Kidney (tissue), 14 donors: ENCODE results near the gene ABCA7. TPM values are rescaled to one million over a fixed set of nuclear protein-coding genes. Genes with fewer than 3 reads are reported as not detected.

Source experiments
- DNase-seq, 5 donors: peaks; one replicate each; pipeline ENCODE4 v3.0.0-alpha.2; 2013 to 2020
- FAIRE-seq: peaks from 2 replicates; lab custom pipeline; 2012; peaks lifted over from hg19 to GRCh38; lab: Jason Lieb, UNC
- H3K27ac ChIP-seq, 2 donors: one replicate each; pipeline ENCODE4 v1.7.0; 2013; ENCODE audit warnings: low read depth in 2 of 2, low read length in 2 of 2, inconsistent platforms in 1 of 2
- H3K27me3 ChIP-seq: one replicate; pipeline ENCODE4 v1.7.1; 2013; ENCODE audit warnings: low read length, inconsistent platforms; ENCODE audit not compliant: control insufficient read depth, insufficient read depth
- H3K36me3 ChIP-seq, 3 donors: one replicate each; pipeline versions ENCODE4 v1.7.0 to v1.7.1; 2013; ENCODE audit warnings: low read length in 3 of 3, control low read depth in 1 of 3, inconsistent platforms in 1 of 3; ENCODE audit not compliant: insufficient read depth in 3 of 3, control insufficient read depth in 2 of 3
- H3K4me1 ChIP-seq, 3 donors: one replicate each; pipeline versions ENCODE4 v1.7.0 to v1.7.1; 2013; ENCODE audit warnings: low read length in 3 of 3, inconsistent platforms in 1 of 3, low read depth in 1 of 3; ENCODE audit not compliant: control insufficient read depth in 2 of 3, insufficient read depth in 2 of 3
- H3K4me3 ChIP-seq, 3 donors: one replicate each; pipeline versions ENCODE4 v1.7.0 to v1.8.1; 2013; ENCODE audit warnings: low read length in 3 of 3, control low read depth in 1 of 3, inconsistent platforms in 1 of 3
- H3K9ac ChIP-seq, 3 donors: one replicate each; pipeline versions ENCODE4 v1.7.0 to v1.7.1; 2013; ENCODE audit warnings: low read length in 3 of 3, control low read depth in 1 of 3, inconsistent platforms in 1 of 3
- H3K9me3 ChIP-seq, 3 donors: one replicate each; pipeline versions ENCODE4 v1.7.0 to v1.7.1; 2013; ENCODE audit warnings: low read length in 3 of 3, control low read depth in 1 of 3, inconsistent platforms in 1 of 3; ENCODE audit not compliant: control insufficient read depth in 2 of 3, insufficient read depth in 1 of 3
- CTCF ChIP-seq: IDR thresholded peaks from 3 replicates; pipeline ENCODE4 v1.5.1; 2012; ENCODE audit warnings: mild to moderate bottlenecking, moderate library complexity, borderline replicate concordance; ENCODE audit not compliant: insufficient read depth; ENCODE audit errors: extremely low read depth
- intact Hi-C: fragments of 100-400 bp; cut with DNase I; formaldehyde crosslinking; loops from one replicate; pipeline ENCODE4 v1.11.1; 2022
- polyA plus RNA-seq: library from polyadenylated mRNA; stranded (reverse); fragments of 350-450 nt; fragmentation: Illumina TruSeq; extraction: RNeasy Lipid Tissue Mini Kit (QIAGEN cat#74804); gene quantifications from one replicate; pipeline ENCODE4 v1.2.3, GENCODE V29; 2014; ENCODE audit warnings: low read depth, low replicate concordance; ENCODE audit not compliant: insufficient read depth
- total RNA-seq: library from RNA; stranded (reverse); fragmentation: NEBNext Ultra II Directional; extraction: Animal tissue kit (Norgen Biotek cat#: 25700); gene quantifications from one replicate; pipeline ENCODE4 v1.2.1, GENCODE V29; 2021
- donor health status: control.
- donor health status: control.
- donor health status: control.
- donor health status: control.
- donor health status: control.
- donor health status: DM: yes; HTN: yes; CAD: no.
- donor health status: Normal renal cell carcinoma (clear cell type).

ABCA7 gene
- total and polyA plus RNA-seq, 2 donors from 2014 or later: 11.7 to 20.4 TPM

- no peak overlapping the region for H3K27ac ChIP-seq
- H3K36me3 ChIP-seq: no peaks in the 10 kb centered on the region
- H3K9me3 ChIP-seq: no peaks in the 10 kb centered on the region
- TF ChIP-seq CTCF: no peak
- peaks cover 0 to 13% (median 7%) of the 10 kb centered on the region in 3 donors for H3K4me1 ChIP-seq
- H3K4me3 ChIP-seq: no peak overlapping the region
- FAIRE-seq (no peak), DNase-seq (peak in 1 of 5 donors; percentile 76)
- no peaks in the 10 kb centered on the region for H3K27me3 ChIP-seq
- H3K9ac ChIP-seq: no peak overlapping the region
- intact Hi-C loops: no loop called here
These were observed 5.3 kb downstream of the ABCA7 start for GRCh38 chr19:1045247-1045603.

GRCh38 chr19:1046117-1046626, 6.3 kb downstream of the ABCA7 start:
- no peaks in the 10 kb centered on the region for H3K9me3 ChIP-seq
- no peaks in the 10 kb centered on the region for H3K27me3 ChIP-seq
- no peak overlapping the region for H3K4me3 ChIP-seq
- H3K27ac ChIP-seq: no peak overlapping the region
- no peaks in the 10 kb centered on the region for H3K36me3 ChIP-seq
- no peak overlapping the region for H3K9ac ChIP-seq
- H3K4me1 ChIP-seq: peaks cover 0 to 3% (median 0%) of the 10 kb centered on the region in 3 donors
- no peak for TF ChIP-seq CTCF
- intact Hi-C loops: no loop called here
- peak in 3 of 5 donors; percentile 48 to 77 (median 74) for DNase-seq
- no peak for FAIRE-seq

- no peak for FAIRE-seq
- Histone ChIP-seq H3K4me3 (no peak overlapping the region), H3K27ac (no peak overlapping the region), H3K4me1 (no peaks in the 10 kb centered on the region), H3K9me3 (no peaks in the 10 kb centered on the region), H3K9ac (no peak overlapping the region), H3K27me3 (no peaks in the 10 kb centered on the region), H3K36me3 (no peaks in the 10 kb centered on the region)
- no peak for TF ChIP-seq CTCF
- DNase-seq: peak in 1 of 5 donors; percentile 64
- intact Hi-C loops: no loop called here
These were observed 7.2 kb downstream of the ABCA7 start for GRCh38 chr19:1046836-1047695.
